ENCODE results near the gene UBE4A.

DNA sequence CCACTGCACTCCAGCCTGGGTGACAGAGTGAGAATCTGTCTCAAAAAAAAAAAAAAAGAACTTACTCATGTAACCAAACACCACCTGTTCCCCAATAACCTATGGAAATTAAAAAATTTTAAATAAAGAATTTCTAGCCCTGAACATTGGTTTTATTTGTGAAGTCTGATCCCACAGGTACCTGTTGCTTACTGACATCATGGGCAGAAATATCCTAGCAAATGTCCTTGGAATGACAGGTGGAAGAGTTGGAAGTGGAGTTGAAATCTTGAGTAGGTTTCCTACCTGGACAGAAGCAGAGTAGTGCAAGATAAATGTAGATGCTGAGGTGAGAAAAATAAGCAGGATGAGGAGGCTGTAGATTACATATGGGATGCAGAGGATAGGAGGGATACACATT, 34.1 kb upstream of the UBE4A start:
- TF ChIP-seq, protein P1, sequence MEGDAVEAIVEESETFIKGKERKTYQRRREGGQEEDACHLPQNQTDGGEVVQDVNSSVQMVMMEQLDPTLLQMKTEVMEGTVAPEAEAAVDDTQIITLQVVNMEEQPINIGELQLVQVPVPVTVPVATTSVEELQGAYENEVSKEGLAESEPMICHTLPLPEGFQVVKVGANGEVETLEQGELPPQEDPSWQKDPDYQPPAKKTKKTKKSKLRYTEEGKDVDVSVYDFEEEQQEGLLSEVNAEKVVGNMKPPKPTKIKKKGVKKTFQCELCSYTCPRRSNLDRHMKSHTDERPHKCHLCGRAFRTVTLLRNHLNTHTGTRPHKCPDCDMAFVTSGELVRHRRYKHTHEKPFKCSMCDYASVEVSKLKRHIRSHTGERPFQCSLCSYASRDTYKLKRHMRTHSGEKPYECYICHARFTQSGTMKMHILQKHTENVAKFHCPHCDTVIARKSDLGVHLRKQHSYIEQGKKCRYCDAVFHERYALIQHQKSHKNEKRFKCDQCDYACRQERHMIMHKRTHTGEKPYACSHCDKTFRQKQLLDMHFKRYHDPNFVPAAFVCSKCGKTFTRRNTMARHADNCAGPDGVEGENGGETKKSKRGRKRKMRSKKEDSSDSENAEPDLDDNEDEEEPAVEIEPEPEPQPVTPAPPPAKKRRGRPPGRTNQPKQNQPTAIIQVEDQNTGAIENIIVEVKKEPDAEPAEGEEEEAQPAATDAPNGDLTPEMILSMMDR (conservative IDR thresholded peaks at IDR 0.05; ENCODE audit: low read depth in 2 of 2), result no peak
- TF ChIP-seq EZH2 (IDR thresholded peaks at IDR 0.05; ENCODE audit: low read depth, unreplicated experiment) (no peak), POLR2AphosphoS5 (IDR thresholded peaks at IDR 0.05; ENCODE audit: low read depth) (no peak), EZH2phosphoT487 (IDR thresholded peaks at IDR 0.05; ENCODE audit: unreplicated experiment) (no peak), CREB1 (CRISPR knock-in tag; IDR thresholded peaks at IDR 0.05; ENCODE audit: low read depth) (no peak), JUNB (IDR thresholded peaks at IDR 0.05; ENCODE audit: unreplicated experiment) (no peak)
- TF ChIP-seq, protein P2, sequence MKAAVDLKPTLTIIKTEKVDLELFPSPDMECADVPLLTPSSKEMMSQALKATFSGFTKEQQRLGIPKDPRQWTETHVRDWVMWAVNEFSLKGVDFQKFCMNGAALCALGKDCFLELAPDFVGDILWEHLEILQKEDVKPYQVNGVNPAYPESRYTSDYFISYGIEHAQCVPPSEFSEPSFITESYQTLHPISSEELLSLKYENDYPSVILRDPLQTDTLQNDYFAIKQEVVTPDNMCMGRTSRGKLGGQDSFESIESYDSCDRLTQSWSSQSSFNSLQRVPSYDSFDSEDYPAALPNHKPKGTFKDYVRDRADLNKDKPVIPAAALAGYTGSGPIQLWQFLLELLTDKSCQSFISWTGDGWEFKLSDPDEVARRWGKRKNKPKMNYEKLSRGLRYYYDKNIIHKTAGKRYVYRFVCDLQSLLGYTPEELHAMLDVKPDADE (IDR thresholded peaks at IDR 0.05), result no peak
- TF ChIP-seq, protein P3, sequence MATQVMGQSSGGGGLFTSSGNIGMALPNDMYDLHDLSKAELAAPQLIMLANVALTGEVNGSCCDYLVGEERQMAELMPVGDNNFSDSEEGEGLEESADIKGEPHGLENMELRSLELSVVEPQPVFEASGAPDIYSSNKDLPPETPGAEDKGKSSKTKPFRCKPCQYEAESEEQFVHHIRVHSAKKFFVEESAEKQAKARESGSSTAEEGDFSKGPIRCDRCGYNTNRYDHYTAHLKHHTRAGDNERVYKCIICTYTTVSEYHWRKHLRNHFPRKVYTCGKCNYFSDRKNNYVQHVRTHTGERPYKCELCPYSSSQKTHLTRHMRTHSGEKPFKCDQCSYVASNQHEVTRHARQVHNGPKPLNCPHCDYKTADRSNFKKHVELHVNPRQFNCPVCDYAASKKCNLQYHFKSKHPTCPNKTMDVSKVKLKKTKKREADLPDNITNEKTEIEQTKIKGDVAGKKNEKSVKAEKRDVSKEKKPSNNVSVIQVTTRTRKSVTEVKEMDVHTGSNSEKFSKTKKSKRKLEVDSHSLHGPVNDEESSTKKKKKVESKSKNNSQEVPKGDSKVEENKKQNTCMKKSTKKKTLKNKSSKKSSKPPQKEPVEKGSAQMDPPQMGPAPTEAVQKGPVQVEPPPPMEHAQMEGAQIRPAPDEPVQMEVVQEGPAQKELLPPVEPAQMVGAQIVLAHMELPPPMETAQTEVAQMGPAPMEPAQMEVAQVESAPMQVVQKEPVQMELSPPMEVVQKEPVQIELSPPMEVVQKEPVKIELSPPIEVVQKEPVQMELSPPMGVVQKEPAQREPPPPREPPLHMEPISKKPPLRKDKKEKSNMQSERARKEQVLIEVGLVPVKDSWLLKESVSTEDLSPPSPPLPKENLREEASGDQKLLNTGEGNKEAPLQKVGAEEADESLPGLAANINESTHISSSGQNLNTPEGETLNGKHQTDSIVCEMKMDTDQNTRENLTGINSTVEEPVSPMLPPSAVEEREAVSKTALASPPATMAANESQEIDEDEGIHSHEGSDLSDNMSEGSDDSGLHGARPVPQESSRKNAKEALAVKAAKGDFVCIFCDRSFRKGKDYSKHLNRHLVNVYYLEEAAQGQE (IDR thresholded peaks at IDR 0.05; ENCODE audit: unreplicated experiment), result no peak
